GM13976 (cell line): ENCODE results near the gene PUS7L.
"Not testable (repeated sequence)": the region's sequence is repeated elsewhere in the genome, so short reads cannot be mapped to it uniquely, and the experiment has no call there.

Experiments used
- DNase-seq: peaks from one replicate; pipeline ENCODE4 v3.0.0; 2012; ENCODE audit warnings: low spot score
- in situ Hi-C: fragments of 300-500 bp; cut with MboI; formaldehyde crosslinking; loops from one replicate; pipeline ENCODE4 v1.12.0; 2022; ENCODE audit warnings: low sequenced_read_pairs, mixed read lengths, inconsistent platforms; ENCODE audit not compliant: unreplicated experiment
- TF ChIP-seq, protein P1 (sequence below): IDR thresholded peaks from 2 replicates; pipeline ENCODE4 v1.5.1; 2012; ENCODE audit warnings: borderline replicate concordance, mild to moderate bottlenecking; ENCODE audit not compliant: insufficient read depth; ENCODE audit errors: extremely low read depth, missing control alignments, control extremely low read depth

Gene PUS7L

DNA sequence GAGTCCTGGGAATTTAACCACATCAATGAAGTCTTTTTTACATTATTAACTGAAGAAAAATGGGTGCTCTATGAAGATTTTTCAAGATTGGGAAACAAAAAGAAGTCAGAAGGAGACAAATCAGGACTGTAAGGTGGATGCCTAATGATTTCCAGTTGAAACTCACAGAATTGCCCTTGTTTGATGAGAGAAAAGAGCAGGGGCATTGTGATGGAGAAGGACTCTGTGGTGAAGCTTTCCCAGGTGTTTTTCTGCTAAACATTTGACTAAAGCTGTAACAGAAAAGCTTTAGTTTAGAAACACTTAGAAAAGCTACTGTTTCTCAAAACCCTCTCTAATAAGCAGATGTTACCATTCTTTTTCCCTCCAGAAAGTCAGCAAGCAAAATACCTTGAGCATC, 5.9 kb upstream of the PUS7L start:
- in situ Hi-C loops, result no loop called here
- TF ChIP-seq, protein P1, sequence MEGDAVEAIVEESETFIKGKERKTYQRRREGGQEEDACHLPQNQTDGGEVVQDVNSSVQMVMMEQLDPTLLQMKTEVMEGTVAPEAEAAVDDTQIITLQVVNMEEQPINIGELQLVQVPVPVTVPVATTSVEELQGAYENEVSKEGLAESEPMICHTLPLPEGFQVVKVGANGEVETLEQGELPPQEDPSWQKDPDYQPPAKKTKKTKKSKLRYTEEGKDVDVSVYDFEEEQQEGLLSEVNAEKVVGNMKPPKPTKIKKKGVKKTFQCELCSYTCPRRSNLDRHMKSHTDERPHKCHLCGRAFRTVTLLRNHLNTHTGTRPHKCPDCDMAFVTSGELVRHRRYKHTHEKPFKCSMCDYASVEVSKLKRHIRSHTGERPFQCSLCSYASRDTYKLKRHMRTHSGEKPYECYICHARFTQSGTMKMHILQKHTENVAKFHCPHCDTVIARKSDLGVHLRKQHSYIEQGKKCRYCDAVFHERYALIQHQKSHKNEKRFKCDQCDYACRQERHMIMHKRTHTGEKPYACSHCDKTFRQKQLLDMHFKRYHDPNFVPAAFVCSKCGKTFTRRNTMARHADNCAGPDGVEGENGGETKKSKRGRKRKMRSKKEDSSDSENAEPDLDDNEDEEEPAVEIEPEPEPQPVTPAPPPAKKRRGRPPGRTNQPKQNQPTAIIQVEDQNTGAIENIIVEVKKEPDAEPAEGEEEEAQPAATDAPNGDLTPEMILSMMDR, result no peak
- no peak for DNase-seq

DNA sequence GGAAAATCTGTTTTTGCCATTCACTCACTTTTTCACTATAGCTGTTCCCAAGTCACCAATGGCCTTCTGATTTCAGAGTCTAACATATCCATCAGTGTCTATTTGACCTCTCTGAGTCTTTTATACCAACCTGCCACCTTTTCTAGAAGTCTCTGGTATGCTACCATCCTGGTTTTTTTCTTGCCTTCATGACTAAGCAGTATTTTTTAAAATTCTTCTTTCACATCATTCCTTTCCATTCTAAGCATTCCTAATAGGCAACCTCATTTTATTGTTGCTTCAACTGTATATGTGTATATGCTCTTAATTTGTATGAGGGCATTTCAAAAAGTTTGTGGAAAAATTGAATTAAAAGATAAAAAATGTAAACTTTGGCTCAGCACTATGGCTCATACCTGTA, 5.2 kb upstream of the PUS7L start:
- in situ Hi-C loops, result no loop called here
- TF ChIP-seq, protein P1, result no peak
- no peak for DNase-seq

DNA sequence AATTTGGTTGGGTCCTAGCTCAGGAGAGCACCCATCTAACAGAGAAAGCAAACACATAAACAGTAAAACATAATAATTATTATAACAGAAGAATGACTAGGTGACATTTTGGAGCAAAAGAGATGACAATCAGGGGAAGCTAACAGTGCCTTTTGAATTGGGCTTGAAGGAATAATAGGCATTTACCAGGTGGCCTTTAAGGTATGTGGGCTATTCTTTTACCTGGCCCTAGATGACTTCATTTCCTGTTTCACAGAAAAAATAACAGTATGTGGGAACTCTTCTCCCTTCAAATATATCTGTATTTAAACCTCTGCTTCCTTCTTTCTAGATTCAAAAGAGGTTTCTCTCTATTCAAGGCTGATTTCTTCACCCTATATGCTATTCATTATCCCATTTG, 4.0 kb upstream of the PUS7L start:
- no peak for DNase-seq
- in situ Hi-C loops, result no loop called here
- TF ChIP-seq, protein P1, result no peak

DNA sequence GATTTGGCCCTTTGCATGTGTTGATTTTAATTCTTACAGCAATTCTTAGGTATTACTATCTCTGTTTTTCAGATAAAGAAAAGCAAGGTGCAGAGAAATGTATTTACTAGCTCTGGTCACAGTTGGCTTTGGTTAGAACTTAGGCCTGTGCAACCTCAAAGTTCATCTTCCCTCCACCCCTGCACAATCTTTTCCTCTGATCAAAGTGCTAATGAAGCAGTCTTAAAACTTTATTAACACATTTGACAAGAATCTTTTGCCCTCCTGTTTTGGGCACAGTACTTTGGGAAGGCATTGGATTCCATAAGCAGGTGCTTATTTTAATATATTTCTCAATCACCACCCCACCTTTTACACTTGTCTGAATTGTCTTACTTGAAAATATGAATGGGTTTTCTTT, 2.9 kb upstream of the PUS7L start:
- TF ChIP-seq, protein P1, result no peak
- DNase-seq, result no peak
- in situ Hi-C loops, result no loop called here

DNA sequence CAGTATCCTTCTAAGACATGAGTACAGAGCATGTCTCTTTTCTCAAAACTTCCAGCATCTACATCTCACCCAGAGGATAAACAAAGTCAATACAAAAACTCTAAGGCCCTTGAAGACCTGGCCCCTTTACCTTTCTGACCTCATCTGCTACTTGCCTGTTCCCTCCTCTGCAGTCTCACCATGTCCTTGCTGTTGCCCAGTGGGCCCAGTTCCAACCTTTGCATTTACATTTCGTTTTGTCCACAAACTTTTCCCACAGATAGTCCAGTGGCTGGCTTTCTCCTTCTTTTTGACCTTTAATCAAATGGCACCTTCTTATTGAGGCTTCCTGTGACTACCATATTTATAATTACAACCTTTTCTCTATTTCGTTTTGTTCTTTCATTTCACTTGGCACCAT, 1.8 kb upstream of the PUS7L start:
- no peak for DNase-seq
- TF ChIP-seq, protein P1, result no peak
- in situ Hi-C loops, result no loop called here

DNA sequence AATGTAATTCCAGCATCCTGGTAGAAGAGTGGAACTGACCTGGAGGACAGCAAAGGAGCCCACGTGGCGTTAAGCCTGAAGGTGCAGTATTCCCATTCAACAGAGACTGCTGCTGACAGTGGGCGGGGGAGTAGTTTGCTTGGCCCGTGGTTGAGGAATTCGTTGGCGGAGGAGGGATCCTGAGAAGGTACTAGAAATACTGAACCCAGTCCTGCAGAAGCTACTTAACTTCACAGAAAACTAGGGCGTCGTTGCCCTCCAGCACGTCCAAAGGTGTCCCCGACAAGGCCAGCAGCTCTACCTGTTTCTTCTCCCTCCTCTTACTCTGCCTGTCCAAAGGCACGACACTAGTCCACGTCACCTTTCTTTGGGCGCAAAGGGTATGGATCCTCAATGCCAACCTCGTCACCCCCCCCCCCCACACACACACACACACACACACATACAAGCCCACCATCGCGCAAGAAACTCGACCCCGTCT, 303 bp downstream of the PUS7L start:
- in situ Hi-C loops, result no loop called here
- DNase-seq, result no peak
- TF ChIP-seq, protein P1, result no peak

DNA sequence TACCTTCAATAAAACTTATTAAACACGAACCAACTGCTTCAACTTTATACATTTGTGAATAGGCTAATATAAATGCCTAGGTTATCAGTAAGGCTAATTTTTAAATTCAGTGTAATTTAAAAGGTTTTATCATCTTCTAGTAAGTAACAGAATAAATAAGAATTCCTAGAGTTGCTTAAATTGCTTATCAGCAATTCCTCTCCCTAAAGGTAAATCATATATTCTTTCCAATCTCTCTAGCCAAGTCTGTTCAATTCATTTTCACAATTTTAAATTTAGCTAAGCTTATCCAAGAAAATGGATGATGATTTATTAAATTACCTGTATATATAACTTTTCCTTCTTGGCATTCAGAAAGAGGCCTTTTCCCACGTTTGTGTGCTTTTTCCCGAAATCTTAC, 4.6 kb downstream of the PUS7L start:
- TF ChIP-seq, protein P1, result no peak
- in situ Hi-C loops, result no loop called here
- DNase-seq, result no peak

DNA sequence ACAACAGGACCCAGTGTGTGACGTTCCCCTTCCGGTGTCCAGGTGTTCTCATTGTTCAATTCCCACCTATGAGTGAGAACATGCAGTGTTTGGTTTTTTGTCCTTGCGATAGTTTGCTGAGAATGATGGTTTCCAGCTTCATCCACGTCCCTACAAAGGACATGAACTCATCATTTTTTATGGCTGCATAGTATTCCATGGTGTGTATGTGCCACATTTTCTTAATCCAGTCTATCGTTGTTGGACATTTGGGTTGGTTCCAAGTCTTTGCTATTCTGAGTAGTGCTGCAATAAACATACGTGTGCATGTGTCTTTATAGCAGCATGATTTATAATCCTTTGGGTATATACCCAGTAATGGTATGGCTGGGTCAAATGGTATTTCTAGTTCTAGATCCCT, 7.2 kb downstream of the PUS7L start:
- DNase-seq, in situ Hi-C loops: not testable (repeated sequence)
